ENCODE data around the gene METAP2. TPM values are rescaled to one million over a fixed set of nuclear protein-coding genes. Genes with fewer than 3 reads are reported as not detected.
A peak's percentile ranks its signal among the peaks of the same experiment; 100 is the strongest.

The METAP2 gene
- total and polyA plus RNA-seq, 8 donors: 56.3 to 141 (median 112) TPM

DNA sequence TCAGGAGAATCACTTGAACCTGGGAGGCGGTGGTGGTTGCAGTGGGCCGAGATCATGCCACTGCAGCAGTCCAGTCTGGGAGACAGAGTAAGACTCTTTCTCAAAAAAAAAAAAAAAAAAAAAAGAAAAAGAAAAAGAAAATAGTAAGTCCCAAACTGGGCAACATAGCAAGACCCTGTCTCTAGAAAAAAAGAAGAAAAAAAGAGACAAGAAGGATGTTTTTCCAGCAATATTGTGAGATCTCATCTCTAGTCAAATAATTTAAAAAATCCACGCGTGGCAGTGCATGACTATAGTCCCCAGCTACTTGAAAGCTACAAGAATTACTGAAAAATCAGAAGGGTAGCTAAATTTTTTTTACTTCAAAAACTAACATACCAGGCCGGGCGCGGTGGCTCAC is 69.4 kb downstream of the METAP2 start:
- TF ChIP-seq, protein P1, sequence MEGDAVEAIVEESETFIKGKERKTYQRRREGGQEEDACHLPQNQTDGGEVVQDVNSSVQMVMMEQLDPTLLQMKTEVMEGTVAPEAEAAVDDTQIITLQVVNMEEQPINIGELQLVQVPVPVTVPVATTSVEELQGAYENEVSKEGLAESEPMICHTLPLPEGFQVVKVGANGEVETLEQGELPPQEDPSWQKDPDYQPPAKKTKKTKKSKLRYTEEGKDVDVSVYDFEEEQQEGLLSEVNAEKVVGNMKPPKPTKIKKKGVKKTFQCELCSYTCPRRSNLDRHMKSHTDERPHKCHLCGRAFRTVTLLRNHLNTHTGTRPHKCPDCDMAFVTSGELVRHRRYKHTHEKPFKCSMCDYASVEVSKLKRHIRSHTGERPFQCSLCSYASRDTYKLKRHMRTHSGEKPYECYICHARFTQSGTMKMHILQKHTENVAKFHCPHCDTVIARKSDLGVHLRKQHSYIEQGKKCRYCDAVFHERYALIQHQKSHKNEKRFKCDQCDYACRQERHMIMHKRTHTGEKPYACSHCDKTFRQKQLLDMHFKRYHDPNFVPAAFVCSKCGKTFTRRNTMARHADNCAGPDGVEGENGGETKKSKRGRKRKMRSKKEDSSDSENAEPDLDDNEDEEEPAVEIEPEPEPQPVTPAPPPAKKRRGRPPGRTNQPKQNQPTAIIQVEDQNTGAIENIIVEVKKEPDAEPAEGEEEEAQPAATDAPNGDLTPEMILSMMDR (IDR thresholded peaks at IDR 0.05): no peak
- H3K27me3 ChIP-seq: peaks cover 12 to 31% of the 10 kb centered on the region in 2 donors
- no peaks in the 10 kb centered on the region for H3K9me3 ChIP-seq
- intact Hi-C loops (cut with DNase I): no loop called here
- no peak overlapping the region for H3K27ac ChIP-seq
- no peak overlapping the region for H3K4me3 ChIP-seq
- DNase-seq: no peak
- H3K4me1 ChIP-seq: peaks cover 0 to 7% of the 10 kb centered on the region in 2 donors
- no peaks in the 10 kb centered on the region for H3K36me3 ChIP-seq
- ATAC-seq: no peak

DNA sequence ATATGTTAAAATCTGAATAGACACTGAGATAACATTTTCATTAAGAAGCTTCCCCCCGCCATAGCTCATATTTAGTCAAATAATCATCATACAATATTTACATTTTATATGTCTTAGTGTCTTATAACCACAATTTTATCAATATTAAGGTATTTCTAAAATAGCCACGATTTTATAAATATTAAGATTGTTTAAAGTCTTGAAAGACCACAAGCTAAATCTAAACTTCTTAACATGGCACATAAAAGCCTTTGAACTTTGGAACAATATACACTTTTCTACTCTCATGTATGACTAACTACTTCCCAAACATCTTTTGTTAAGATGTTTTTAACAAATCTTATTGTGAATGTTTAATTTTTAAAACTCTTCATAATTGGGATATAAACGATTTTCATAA is 70.8 kb downstream of the METAP2 start:
- intact Hi-C loops (cut with DNase I): no loop called here
- TF ChIP-seq, protein P1 (IDR thresholded peaks at IDR 0.05): no peak
- peaks cover 21 to 45% of the 10 kb centered on the region in 2 donors for H3K27me3 ChIP-seq
- H3K4me1 ChIP-seq: peaks cover 0 to 9% of the 10 kb centered on the region in 2 donors
- H3K27ac ChIP-seq: no peak overlapping the region
- ATAC-seq: no peak
- no peaks in the 10 kb centered on the region for H3K36me3 ChIP-seq
- peaks cover 0 to 8% of the 10 kb centered on the region in 2 donors for H3K9me3 ChIP-seq
- no peak for DNase-seq
- H3K4me3 ChIP-seq: no peak overlapping the region

DNA sequence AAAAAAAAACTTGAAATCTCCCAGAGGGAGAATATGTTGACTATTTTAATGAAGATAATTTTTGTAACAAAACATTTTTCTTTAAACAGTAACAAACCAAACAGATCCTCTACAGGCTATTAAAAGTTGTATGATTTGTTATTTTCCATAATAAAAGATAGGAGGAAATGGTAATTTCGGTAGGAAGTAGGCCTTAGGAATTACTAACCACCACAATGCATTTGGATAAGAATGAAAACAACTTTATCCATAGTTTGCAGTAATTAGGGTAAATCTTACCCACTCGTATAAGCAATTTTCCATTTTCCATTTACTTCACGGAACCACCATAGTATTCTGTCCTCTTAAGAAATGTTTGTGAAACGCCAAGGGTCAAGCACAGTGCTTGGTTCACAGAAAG is 71.4 kb downstream of the METAP2 start:
- H3K27ac ChIP-seq: no peak overlapping the region
- DNase-seq (no peak), ATAC-seq (no peak)
- peaks cover 0 to 9% of the 10 kb centered on the region in 2 donors for H3K4me1 ChIP-seq
- H3K4me3 ChIP-seq: no peak overlapping the region
- no peaks in the 10 kb centered on the region for H3K36me3 ChIP-seq
- H3K27me3 ChIP-seq: peaks cover 21 to 49% of the 10 kb centered on the region in 2 donors
- TF ChIP-seq, protein P1 (IDR thresholded peaks at IDR 0.05): no peak
- H3K9me3 ChIP-seq: peaks cover 0 to 8% of the 10 kb centered on the region in 2 donors
- intact Hi-C loops (cut with DNase I): no loop called here

DNA sequence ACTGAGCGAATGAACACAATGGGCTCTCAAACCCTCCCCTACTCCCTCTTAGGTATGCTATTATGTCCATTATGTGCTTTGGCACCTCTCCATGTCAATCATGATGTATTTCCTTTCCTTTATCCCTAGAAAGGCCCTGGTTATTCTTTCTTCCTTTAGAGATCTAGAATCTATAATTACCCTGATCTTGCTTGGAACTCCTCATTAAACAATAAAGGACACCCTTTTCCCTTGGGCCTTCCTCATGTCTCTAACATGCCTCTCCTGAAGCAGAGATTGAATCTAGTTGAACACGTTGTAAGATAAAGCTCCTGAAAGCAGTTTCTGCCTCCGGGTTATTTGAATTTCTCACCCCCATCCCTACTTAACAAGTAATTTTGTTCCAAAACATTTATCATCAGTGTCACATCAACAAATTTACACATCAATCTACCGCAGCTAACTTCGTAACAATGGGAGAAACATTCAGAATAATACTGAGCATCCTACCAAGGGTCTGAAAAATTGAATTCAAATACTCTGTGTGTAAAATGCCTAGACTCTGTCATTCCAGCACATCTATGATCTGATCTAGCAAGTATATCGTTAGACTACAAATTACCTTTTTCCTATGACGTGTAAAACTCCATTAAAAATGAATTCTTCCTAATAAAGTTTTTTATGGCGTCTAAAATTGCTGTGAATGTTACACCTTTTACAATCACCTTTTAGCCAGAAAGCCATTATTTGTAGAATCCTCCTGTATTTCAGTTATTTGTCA is 72.0 kb downstream of the METAP2 start:
- intact Hi-C loops (cut with DNase I): no loop called here
- Histone ChIP-seq H3K36me3 (no peaks in the 10 kb centered on the region), H3K9me3 (peaks cover 0 to 8% of the 10 kb centered on the region in 2 donors), H3K4me3 (no peak overlapping the region), H3K4me1 (peaks cover 0 to 9% of the 10 kb centered on the region in 2 donors), H3K27ac (peak overlapping the region in 1 of 2 donors; percentile 27), H3K27me3 (peaks cover 21 to 55% of the 10 kb centered on the region in 2 donors)
- ATAC-seq: no peak
- TF ChIP-seq, protein P1 (IDR thresholded peaks at IDR 0.05): no peak
- DNase-seq: peak in 1 of 4 donors; percentile 13

DNA sequence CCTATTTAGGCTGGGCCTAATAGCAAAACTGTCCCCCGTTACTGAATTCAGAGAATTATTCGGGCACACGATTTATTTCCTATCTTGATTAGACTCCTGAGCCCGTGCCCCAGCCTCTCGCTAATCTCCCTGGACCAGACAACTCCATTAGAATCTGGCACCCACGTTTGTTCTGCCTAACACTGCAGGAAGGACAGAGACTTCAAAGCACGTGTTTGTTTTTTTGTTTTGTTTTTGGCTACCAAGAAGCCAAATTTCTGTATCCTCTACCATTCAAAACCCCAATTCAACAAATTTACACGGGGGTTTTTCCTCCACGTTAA is 72.5 kb downstream of the METAP2 start:
- ATAC-seq (no peak), DNase-seq (no peak)
- TF ChIP-seq, protein P1 (IDR thresholded peaks at IDR 0.05): no peak
- Histone ChIP-seq H3K9me3 (peaks cover 0 to 8% of the 10 kb centered on the region in 2 donors), H3K36me3 (no peaks in the 10 kb centered on the region), H3K4me1 (peaks cover 0 to 9% of the 10 kb centered on the region in 2 donors), H3K4me3 (no peak overlapping the region), H3K27me3 (peaks cover 21 to 60% of the 10 kb centered on the region in 2 donors), H3K27ac (peak overlapping the region in 1 of 2 donors; percentile 27)
- intact Hi-C loops (cut with DNase I): no loop called here

Data from left lung (tissue), 10 donors.